Measurements from ENCODE around the gene THBD. TPM values are rescaled to one million over a fixed set of nuclear protein-coding genes. Genes with fewer than 3 reads are reported as not detected.

THBD gene
- total and polyA plus RNA-seq, 9 of the 15 experiments (the other 6 are each of a cell fraction or from before 2014, with no cell fraction given), result 0.07 to 0.49 (median 0.33) TPM

- Histone ChIP-seq H3K4me1 (replicated peaks in 1 of 2; ENCODE audit: control insufficient read depth in 2 of 2, insufficient read depth in 2 of 2, low read length in 2 of 2) (peaks cover 15 to 51% of the 10 kb centered on the region in 2 experiments; a peak in 4 of 5 replicates), H4K20me1 (replicated peaks; ENCODE audit: control insufficient read depth, insufficient read depth, low read length) (no peaks in the 10 kb centered on the region), H3K4me2 (ENCODE audit: insufficient read depth, low read length) (peak overlapping the region; percentile 77), H3K4me3 (peak overlapping the region; percentile 35), H3K79me2 (ENCODE audit: control insufficient read depth, insufficient read depth, low read length) (no peaks in the 10 kb centered on the region), H3K27ac (ENCODE audit: extremely low read depth, low read depth, low read length) (peak overlapping the region; percentile 84), H3K27me3 (ENCODE audit: control insufficient read depth in 2 of 2, insufficient read depth in 2 of 2, low read length in 2 of 2) (no peaks in the 10 kb centered on the region), H3K9me1 (ENCODE audit: control insufficient read depth, insufficient read depth, low read length) (no peaks in the 10 kb centered on the region), H2AFZ (ENCODE audit: low read depth, low read length) (peak overlapping the region; percentile 96), H3K9ac (ENCODE audit: insufficient read depth in 1 of 2, low read depth in 2 of 2, low read length in 2 of 2) (peak overlapping the region; percentile 90 to 96), H3K9me3 (replicated peaks; ENCODE audit: control insufficient read depth, insufficient read depth, low read depth, low read length) (no peaks in the 10 kb centered on the region), H3K36me3 (ENCODE audit: control insufficient read depth, insufficient read depth, low read length) (no peaks in the 10 kb centered on the region)
- intact Hi-C loops (cut with micrococcal nuclease), result loop anchor here (2.0 to 10.0 kb wide), 5 partner anchors 81 to 294 kb away; no protein-coding TSS in a partner anchor
- TSS peak; percentile 88 for BruUV-seq (replicated peaks)
- ChIA-PET POLR2A (interaction anchor here (0.7 to 2.5 kb wide), 13 partner anchors 9 to 382 kb away, joined by 3 to 11 read pairs (median 4); no protein-coding TSS in a partner anchor), CTCF (ENCODE audit: low intra/inter-chr PET ratio) (interaction anchor here (0.9 to 1.0 kb wide), 3 partner anchors 150 to 185 kb away, joined by 4 to 6 read pairs (median 5); no protein-coding TSS in a partner anchor)
- peak; percentile 91 for ATAC-seq
- DNase-seq (ENCODE audit: extremely low read depth in 1 of 4, low spot score in 3 of 4), result peak; percentile 61 to 92 (median 67)
- 2% methylated on average over 23 of the region's 46 CpGs for WGBS (ENCODE audit: insufficient coverage, low coverage, missing lambda C conversion rate)
- in situ Hi-C loops (cut with MboI), result loop anchor here (10.0 kb wide), 1 partner anchor 294 kb away; no protein-coding TSS in a partner anchor
- FAIRE-seq, result peak; percentile 91
- TF ChIP-seq E2F4 (CRISPR knock-in tag; IDR thresholded peaks at IDR 0.05; ENCODE audit: low read depth) (no peak), EP300 (IDR thresholded peaks at IDR 0.05; ENCODE audit: low read length) (no peak), XRCC3 (IDR thresholded peaks at IDR 0.05) (no peak), RBFOX2 (IDR thresholded peaks at IDR 0.05; ENCODE audit: low read depth, low read length) (peak; percentile 85), RAD21 (CRISPR knock-in tag; conservative IDR thresholded peaks at IDR 0.05 in 1 of 2, IDR thresholded peaks at IDR 0.05 in 1 of 2) (peak; percentile 72 to 89), ZNF280B (CRISPR knock-in tag; IDR thresholded peaks at IDR 0.05) (no peak), ZNF668 (CRISPR knock-in tag; IDR thresholded peaks at IDR 0.05) (no peak), POLR2G (IDR thresholded peaks at IDR 0.05; ENCODE audit: low read depth, low read length) (peak; percentile 84), TEAD1 (CRISPR knock-in tag; IDR thresholded peaks at IDR 0.05) (peak in 1 of 2 experiments; percentile 44; a peak in 1 of 4 replicates), CREB3L1 (IDR thresholded peaks at IDR 0.05; ENCODE audit: borderline replicate concordance, low read depth) (peak; percentile 64; the same call in 1 of the 2 replicates), HOXB6 (CRISPR knock-in tag; IDR thresholded peaks at IDR 0.05; ENCODE audit: borderline replicate concordance) (no peak), TOE1 (IDR thresholded peaks at IDR 0.05; ENCODE audit: borderline replicate concordance) (peak; percentile 22; the same call in 1 of the 2 replicates), TOE1 (CRISPR knock-in tag; IDR thresholded peaks at IDR 0.05; ENCODE audit: borderline replicate concordance, low read depth) (no peak), ZNF644 (tag; IDR thresholded peaks at IDR 0.05; ENCODE audit: low read depth) (no peak), PREB (CRISPR knock-in tag; IDR thresholded peaks at IDR 0.05) (no peak)
Observed at GRCh38 chr20:23050847-23051627, 1.6 kb upstream of the THBD start.
